SK-N-SH treated with all-trans-retinoic acid at 6 μM for 48 hours (cell line): ENCODE results near the gene POMGNT1.

ENCODE experiments used
- ATAC-seq: fragments of 200-7000 bp; cut with Tn5 transposase; 3 replicates; pipeline ENCODE4 v1.9.1; 2020; ENCODE audit warnings: mild to moderate bottlenecking, moderate library complexity
- BACH2 ChIP-seq: fragments of 250-450 bp; sonication (Bioruptor Pico); IDR thresholded peaks from 2 replicates; pipeline ENCODE4 v1.9.0; 2021; ENCODE audit warnings: mild to moderate bottlenecking, borderline replicate concordance
- CSDC2 ChIP-seq: fragments of 250-450 bp; sonication (Bioruptor Pico); IDR thresholded peaks from 2 replicates; pipeline ENCODE4 v1.5.0; 2020; ENCODE audit warnings: mild to moderate bottlenecking, moderate library complexity
- ESRRG ChIP-seq: fragments of 250-450 bp; sonication (Bioruptor Pico); IDR thresholded peaks from 2 replicates; pipeline ENCODE4 v1.6.1; 2021; ENCODE audit warnings: mild to moderate bottlenecking
- GLIS3 ChIP-seq: fragments of 250-450 bp; sonication (Bioruptor Pico); IDR thresholded peaks from 2 replicates; pipeline ENCODE4 v1.5.0; 2020; ENCODE audit warnings: mild to moderate bottlenecking, moderate library complexity
- ISL1 ChIP-seq: fragments of 250-450 bp; sonication (Bioruptor Pico); IDR thresholded peaks from 2 replicates; pipeline ENCODE4 v2.1.2; 2022; ENCODE audit warnings: mild to moderate bottlenecking, moderate library complexity
- OSR1 ChIP-seq: fragments of 250-450 bp; sonication (Bioruptor Pico); IDR thresholded peaks from 2 replicates; pipeline ENCODE4 v1.8.0; 2022; ENCODE audit warnings: moderate library complexity, mild to moderate bottlenecking, inconsistent platforms
- PPARA ChIP-seq: fragments of 250-450 bp; sonication (Bioruptor Pico); IDR thresholded peaks from 2 replicates; pipeline ENCODE4 v1.5.0; 2020; ENCODE audit warnings: mild to moderate bottlenecking, borderline replicate concordance
- RARB ChIP-seq: fragments of 250-450 bp; sonication (Bioruptor Pico); IDR thresholded peaks from 2 replicates; pipeline ENCODE4 v1.8.0; 2021; ENCODE audit warnings: mild to moderate bottlenecking, moderate library complexity
- SNAI2 ChIP-seq: fragments of 250-450 bp; sonication (Bioruptor Pico); IDR thresholded peaks from 2 replicates; pipeline ENCODE4 v1.5.0; 2020; ENCODE audit warnings: mild to moderate bottlenecking, moderate library complexity
- TCF4 ChIP-seq: fragments of 250-450 bp; sonication (Bioruptor Pico); IDR thresholded peaks from 2 replicates; pipeline ENCODE4 v1.8.0; 2021; ENCODE audit warnings: mild to moderate bottlenecking, moderate library complexity, borderline replicate concordance
- ZC3H10 ChIP-seq: fragments of 250-450 bp; sonication (Bioruptor Pico); IDR thresholded peaks from 2 replicates; pipeline ENCODE4 v1.5.1; 2021; ENCODE audit warnings: mild to moderate bottlenecking, moderate library complexity
- ZFP3 ChIP-seq: fragments of 250-450 bp; sonication (Bioruptor Pico); IDR thresholded peaks from 2 replicates; pipeline ENCODE4 v1.5.0; 2020; ENCODE audit warnings: mild to moderate bottlenecking, moderate library complexity
- ZNF565 ChIP-seq: fragments of 450-650 bp; formaldehyde crosslinking; conservative IDR thresholded peaks from 2 replicates; pipeline ENCODE4 v1.5.0; 2020; ENCODE audit warnings: low read depth, mild to moderate bottlenecking, moderate library complexity
- ZNF8 ChIP-seq: fragments of 450-650 bp; formaldehyde crosslinking; IDR thresholded peaks from 2 replicates; pipeline ENCODE4 v1.5.0; 2020; ENCODE audit warnings: mild to moderate bottlenecking, moderate library complexity
- TF ChIP-seq, protein P1 (sequence below): fragments of 250-450 bp; sonication (Bioruptor Pico); IDR thresholded peaks from 2 replicates; pipeline ENCODE4 v1.8.0; 2020; ENCODE audit warnings: mild to moderate bottlenecking, moderate library complexity, borderline replicate concordance
- TF ChIP-seq, protein P2 (sequence below): fragments of 250-450 bp; sonication (Bioruptor Pico); IDR thresholded peaks from 2 replicates; pipeline ENCODE4 v1.5.0; 2020; ENCODE audit warnings: mild to moderate bottlenecking, moderate library complexity
- TF ChIP-seq, protein P3 (sequence below): fragments of 250-450 bp; sonication (Bioruptor Pico); IDR thresholded peaks from 2 replicates; pipeline ENCODE4 v1.5.1; 2021; ENCODE audit warnings: mild to moderate bottlenecking, moderate library complexity
- TF ChIP-seq, protein P4 (sequence below): fragments of 250-450 bp; sonication (Bioruptor Pico); IDR thresholded peaks from 2 replicates; pipeline ENCODE4 v1.5.1; 2020; ENCODE audit warnings: low read depth, mild to moderate bottlenecking, moderate library complexity

POMGNT1 gene

DNA sequence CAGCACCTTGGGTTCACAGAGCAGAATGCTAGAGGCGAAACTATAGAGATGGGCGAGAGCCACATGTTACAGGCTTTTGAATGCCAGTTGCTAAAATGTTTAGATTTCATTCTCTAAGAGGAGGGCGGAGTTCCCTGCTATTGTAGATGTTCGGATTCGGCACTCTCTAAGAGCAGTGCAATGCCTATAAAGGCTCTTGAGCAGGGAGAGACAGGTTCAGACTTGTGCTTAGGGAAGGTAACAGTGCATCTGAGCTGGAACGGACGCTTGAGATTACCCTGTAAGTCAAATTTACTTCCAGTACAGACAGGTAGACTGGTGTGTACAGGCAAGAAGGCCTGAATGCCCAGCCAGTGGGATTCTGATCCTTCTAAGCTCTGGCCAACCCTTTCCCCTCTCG, 20.2 kb upstream of the POMGNT1 start:
- ATAC-seq = no peak
- TF ChIP-seq PPARA (CRISPR knock-in tag) = no peak
- TF ChIP-seq RARB = no peak
- TF ChIP-seq TCF4 (CRISPR knock-in tag) = no peak
- TF ChIP-seq, protein P1, sequence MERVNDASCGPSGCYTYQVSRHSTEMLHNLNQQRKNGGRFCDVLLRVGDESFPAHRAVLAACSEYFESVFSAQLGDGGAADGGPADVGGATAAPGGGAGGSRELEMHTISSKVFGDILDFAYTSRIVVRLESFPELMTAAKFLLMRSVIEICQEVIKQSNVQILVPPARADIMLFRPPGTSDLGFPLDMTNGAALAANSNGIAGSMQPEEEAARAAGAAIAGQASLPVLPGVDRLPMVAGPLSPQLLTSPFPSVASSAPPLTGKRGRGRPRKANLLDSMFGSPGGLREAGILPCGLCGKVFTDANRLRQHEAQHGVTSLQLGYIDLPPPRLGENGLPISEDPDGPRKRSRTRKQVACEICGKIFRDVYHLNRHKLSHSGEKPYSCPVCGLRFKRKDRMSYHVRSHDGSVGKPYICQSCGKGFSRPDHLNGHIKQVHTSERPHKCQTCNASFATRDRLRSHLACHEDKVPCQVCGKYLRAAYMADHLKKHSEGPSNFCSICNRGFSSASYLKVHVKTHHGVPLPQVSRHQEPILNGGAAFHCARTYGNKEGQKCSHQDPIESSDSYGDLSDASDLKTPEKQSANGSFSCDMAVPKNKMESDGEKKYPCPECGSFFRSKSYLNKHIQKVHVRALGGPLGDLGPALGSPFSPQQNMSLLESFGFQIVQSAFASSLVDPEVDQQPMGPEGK = no peak
- TF ChIP-seq CSDC2 = no peak
- TF ChIP-seq ZNF565 (CRISPR knock-in tag) = no peak
- no peak for TF ChIP-seq GLIS3 (CRISPR knock-in tag)
- TF ChIP-seq, protein P2, sequence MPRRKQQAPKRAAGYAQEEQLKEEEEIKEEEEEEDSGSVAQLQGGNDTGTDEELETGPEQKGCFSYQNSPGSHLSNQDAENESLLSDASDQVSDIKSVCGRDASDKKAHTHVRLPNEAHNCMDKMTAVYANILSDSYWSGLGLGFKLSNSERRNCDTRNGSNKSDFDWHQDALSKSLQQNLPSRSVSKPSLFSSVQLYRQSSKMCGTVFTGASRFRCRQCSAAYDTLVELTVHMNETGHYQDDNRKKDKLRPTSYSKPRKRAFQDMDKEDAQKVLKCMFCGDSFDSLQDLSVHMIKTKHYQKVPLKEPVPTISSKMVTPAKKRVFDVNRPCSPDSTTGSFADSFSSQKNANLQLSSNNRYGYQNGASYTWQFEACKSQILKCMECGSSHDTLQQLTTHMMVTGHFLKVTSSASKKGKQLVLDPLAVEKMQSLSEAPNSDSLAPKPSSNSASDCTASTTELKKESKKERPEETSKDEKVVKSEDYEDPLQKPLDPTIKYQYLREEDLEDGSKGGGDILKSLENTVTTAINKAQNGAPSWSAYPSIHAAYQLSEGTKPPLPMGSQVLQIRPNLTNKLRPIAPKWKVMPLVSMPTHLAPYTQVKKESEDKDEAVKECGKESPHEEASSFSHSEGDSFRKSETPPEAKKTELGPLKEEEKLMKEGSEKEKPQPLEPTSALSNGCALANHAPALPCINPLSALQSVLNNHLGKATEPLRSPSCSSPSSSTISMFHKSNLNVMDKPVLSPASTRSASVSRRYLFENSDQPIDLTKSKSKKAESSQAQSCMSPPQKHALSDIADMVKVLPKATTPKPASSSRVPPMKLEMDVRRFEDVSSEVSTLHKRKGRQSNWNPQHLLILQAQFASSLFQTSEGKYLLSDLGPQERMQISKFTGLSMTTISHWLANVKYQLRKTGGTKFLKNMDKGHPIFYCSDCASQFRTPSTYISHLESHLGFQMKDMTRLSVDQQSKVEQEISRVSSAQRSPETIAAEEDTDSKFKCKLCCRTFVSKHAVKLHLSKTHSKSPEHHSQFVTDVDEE (CRISPR knock-in tag) = no peak
- TF ChIP-seq OSR1 = no peak

DNA sequence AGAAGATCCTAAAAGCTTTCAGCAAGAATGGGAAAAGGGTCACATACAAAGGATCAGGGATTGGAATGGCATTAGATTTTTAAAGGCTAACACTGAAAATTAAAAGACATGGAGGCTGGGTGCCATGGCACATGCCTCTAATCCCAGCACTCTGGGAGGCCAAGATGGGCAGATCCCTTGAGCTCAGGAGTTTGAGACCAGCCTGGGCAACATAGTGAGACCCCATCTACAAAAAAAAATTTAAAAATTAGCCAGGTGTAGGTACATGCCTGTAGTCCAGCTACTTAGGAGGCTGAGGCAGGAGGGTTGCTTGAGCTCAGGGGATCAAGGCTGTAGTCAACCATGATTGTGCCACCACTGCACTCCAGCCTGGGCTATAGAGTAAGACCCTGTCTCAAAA, 17.3 kb upstream of the POMGNT1 start:
- ATAC-seq = no peak

DNA sequence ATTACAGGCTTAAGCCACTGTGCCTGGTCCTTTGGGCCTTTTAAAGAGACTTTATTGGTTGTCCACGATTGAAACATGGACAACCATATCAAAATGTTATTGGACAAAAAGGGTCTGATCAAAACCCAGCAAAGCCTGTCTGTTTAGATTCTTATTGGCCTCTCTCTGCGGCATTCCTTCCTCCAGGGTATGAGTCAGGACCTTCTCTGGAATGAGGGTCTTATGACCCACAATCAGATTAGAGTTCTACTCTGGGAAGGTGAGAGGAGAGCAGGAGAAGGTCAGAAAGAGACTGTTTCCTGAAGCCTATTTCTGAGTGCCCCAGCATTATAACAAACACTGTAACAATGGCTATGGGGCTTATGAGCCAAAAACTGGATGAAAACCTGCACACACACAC, 12.8 kb upstream of the POMGNT1 start:
- ATAC-seq = no peak
- TF ChIP-seq ISL1 = no peak
- TF ChIP-seq SNAI2 (CRISPR knock-in tag) = no peak
- TF ChIP-seq, protein P3, sequence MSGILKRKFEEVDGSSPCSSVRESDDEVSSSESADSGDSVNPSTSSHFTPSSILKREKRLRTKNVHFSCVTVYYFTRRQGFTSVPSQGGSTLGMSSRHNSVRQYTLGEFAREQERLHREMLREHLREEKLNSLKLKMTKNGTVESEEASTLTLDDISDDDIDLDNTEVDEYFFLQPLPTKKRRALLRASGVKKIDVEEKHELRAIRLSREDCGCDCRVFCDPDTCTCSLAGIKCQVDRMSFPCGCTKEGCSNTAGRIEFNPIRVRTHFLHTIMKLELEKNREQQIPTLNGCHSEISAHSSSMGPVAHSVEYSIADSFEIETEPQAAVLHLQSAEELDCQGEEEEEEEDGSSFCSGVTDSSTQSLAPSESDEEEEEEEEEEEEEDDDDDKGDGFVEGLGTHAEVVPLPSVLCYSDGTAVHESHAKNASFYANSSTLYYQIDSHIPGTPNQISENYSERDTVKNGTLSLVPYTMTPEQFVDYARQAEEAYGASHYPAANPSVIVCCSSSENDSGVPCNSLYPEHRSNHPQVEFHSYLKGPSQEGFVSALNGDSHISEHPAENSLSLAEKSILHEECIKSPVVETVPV (CRISPR knock-in tag) = no peak
- no peak for TF ChIP-seq ZC3H10 (CRISPR knock-in tag)
- TF ChIP-seq, protein P4, sequence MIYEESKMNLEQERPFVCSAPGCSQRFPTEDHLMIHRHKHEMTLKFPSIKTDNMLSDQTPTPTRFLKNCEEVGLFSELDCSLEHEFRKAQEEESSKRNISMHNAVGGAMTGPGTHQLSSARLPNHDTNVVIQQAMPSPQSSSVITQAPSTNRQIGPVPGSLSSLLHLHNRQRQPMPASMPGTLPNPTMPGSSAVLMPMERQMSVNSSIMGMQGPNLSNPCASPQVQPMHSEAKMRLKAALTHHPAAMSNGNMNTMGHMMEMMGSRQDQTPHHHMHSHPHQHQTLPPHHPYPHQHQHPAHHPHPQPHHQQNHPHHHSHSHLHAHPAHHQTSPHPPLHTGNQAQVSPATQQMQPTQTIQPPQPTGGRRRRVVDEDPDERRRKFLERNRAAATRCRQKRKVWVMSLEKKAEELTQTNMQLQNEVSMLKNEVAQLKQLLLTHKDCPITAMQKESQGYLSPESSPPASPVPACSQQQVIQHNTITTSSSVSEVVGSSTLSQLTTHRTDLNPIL (CRISPR knock-in tag) = no peak
- TF ChIP-seq ZNF8 (CRISPR knock-in tag) = no peak
- TF ChIP-seq, all 23 proteins: peak for 0

More for the DNA sequence above, 17.3 kb upstream of the POMGNT1 start:
- TF ChIP-seq TCF4 (CRISPR knock-in tag) (no peak), SNAI2 (CRISPR knock-in tag) (no peak), CSDC2 (no peak)
- TF ChIP-seq, protein P2 (CRISPR knock-in tag) = no peak

DNA sequence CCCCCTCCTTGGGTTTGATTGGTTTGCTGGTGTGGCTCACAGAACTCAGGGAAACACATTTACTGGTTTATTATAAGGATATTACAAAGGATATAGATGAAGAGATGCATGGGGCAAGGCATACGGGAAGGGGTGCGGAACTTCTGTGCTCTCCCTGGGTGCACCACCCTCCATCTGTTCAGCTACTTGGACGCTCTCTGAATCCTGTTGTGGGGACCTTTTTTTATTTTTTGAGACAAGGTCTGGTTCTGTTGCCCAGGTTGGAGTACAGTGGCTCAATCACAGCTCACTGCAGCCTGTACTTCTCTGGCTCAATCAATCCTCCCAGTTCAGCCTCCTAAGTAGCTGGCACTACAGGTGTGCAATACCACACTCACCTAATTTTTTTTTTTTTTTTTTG, 12.3 kb upstream of the POMGNT1 start:
- ATAC-seq = no peak
- TF ChIP-seq, protein P2 (CRISPR knock-in tag) = no peak
- TF ChIP-seq ESRRG (CRISPR knock-in tag) = no peak
- TF ChIP-seq ZNF565 (CRISPR knock-in tag) = no peak
- no peak for TF ChIP-seq BACH2 (CRISPR knock-in tag)
- TF ChIP-seq CSDC2 = no peak
- TF ChIP-seq, protein P1 = no peak
- no peak for TF ChIP-seq ZNF8 (CRISPR knock-in tag)
- no peak for TF ChIP-seq GLIS3 (CRISPR knock-in tag)
- TF ChIP-seq ZFP3 = no peak
- TF ChIP-seq, protein P3 (CRISPR knock-in tag) = no peak
- TF ChIP-seq PPARA (CRISPR knock-in tag) = no peak
- no peak for TF ChIP-seq SNAI2 (CRISPR knock-in tag)
